Endothelial cell of umbilical vein (primary cell): ENCODE results near the gene MTG1. TPM values are rescaled to one million over a fixed set of nuclear protein-coding genes. Genes with fewer than 3 reads are reported as not detected.

Experiments used
- BruUV-seq: library from RNA; stranded (reverse); fragments of 400-500 nt; replicated peaks from 2 replicates; lab custom pipeline; 2021; lab: Mats Ljungman, UMichigan
- CTCF ChIA-PET: fragments of 300-600, 350-600 bp; sonication (Branson Sonifier 250); formaldehyde crosslinking; loops from one replicate; lab custom pipeline; 2021; ENCODE audit warnings: antibody characterized with exemption, inconsistent platforms; lab: Charles Lee
- POLR2A ChIA-PET: fragments of 300-600, 350-600 bp; sonication (Branson Sonifier 250); formaldehyde crosslinking; loops from one replicate; lab custom pipeline; 2021; ENCODE audit warnings: antibody characterized with exemption, inconsistent platforms; lab: Charles Lee
- DNase-seq: peaks from one replicate; pipeline ENCODE4 v3.0.0-alpha.2; 2011; ENCODE audit warnings: low read depth, low spot score
- FAIRE-seq: peaks from 2 replicates; lab custom pipeline; 2011; peaks lifted over from hg19 to GRCh38; lab: Jason Lieb, UNC
- H2AFZ ChIP-seq: 2 replicates; pipeline ENCODE4 v1.6.0; 2012; ENCODE audit warnings: low read depth, low read length, control low read depth, inconsistent platforms
- H3K27ac ChIP-seq: 2 replicates; pipeline ENCODE4 v1.5.1; 2011; ENCODE audit warnings: low read depth, mild to moderate bottlenecking, control low read depth, low read length, moderate library complexity; ENCODE audit not compliant: insufficient read depth
- H3K27me3 ChIP-seq, 2 experiments: 2 replicates each; pipeline versions ENCODE4 v1.6.0 to v1.6.1; 2011; ENCODE audit warnings: low read length in 2 of 2, mixed read lengths in 1 of 2; ENCODE audit not compliant: control insufficient read depth in 2 of 2, insufficient read depth in 2 of 2
- H3K36me3 ChIP-seq, 2 experiments: 2 replicates in 1 of 2; 3 replicates in 1 of 2; pipeline ENCODE4 v1.5.1; 2011; ENCODE audit warnings: low read length in 2 of 2, mild to moderate bottlenecking in 1 of 2, moderate library complexity in 1 of 2; ENCODE audit not compliant: control insufficient read depth in 2 of 2, insufficient read depth in 2 of 2; ENCODE audit errors: extremely low read depth in 1 of 2
- H3K4me1 ChIP-seq: 3 replicates; pipeline ENCODE4 v1.5.1; 2011; ENCODE audit warnings: mild to moderate bottlenecking, low read length; ENCODE audit not compliant: control insufficient read depth, insufficient read depth; ENCODE audit errors: extremely low read depth
- H3K4me2 ChIP-seq: 2 replicates; pipeline ENCODE4 v1.6.1; 2011; ENCODE audit warnings: low read length, control low read depth, mixed read lengths; ENCODE audit not compliant: insufficient read depth
- H3K4me3 ChIP-seq, 3 experiments: fragments of 200-600 bp in 1 of 3; sonication (generic), shearing (Covaris generic) in 1 of 3; replicated peaks in 1 of 3; 2 replicates each; pipeline ENCODE4 v1.5.1; 2011 to 2016; ENCODE audit warnings: control low read depth in 3 of 3, low read length in 3 of 3, mild to moderate bottlenecking in 2 of 3, inconsistent platforms in 1 of 3, low read depth in 1 of 3, moderate library complexity in 1 of 3; ENCODE audit not compliant: insufficient read depth in 1 of 3
- H3K79me2 ChIP-seq: 2 replicates; pipeline ENCODE4 v1.6.0; 2012; ENCODE audit warnings: low read length, inconsistent platforms; ENCODE audit not compliant: control insufficient read depth, insufficient read depth
- H3K9ac ChIP-seq: replicated peaks from 2 replicates; pipeline ENCODE3; 2011; ENCODE audit warnings: low read length, control low read depth; ENCODE audit not compliant: insufficient read depth; ENCODE audit errors: extremely low read depth
- H3K9me1 ChIP-seq: replicated peaks from 3 replicates; pipeline ENCODE4 v1.6.0; 2011; ENCODE audit warnings: mild to moderate bottlenecking, low read length; ENCODE audit not compliant: control insufficient read depth, insufficient read depth; ENCODE audit errors: extremely low read depth
- H3K9me3 ChIP-seq: replicated peaks from 2 replicates; pipeline ENCODE4 v1.5.1; 2012; ENCODE audit warnings: low read length, inconsistent platforms; ENCODE audit not compliant: control insufficient read depth, insufficient read depth
- H4K20me1 ChIP-seq: replicated peaks from 2 replicates; pipeline ENCODE3; 2011; ENCODE audit warnings: mild to moderate bottlenecking, low read length; ENCODE audit not compliant: control insufficient read depth, insufficient read depth; ENCODE audit errors: extremely low read depth
- CTCF ChIP-seq, 2 donors: IDR thresholded peaks; 1 replicate in 1 of 2; 2 replicates in 1 of 2; pipeline ENCODE4 v1.5.1; 2011; ENCODE audit warnings: low read length in 2 of 2, mild to moderate bottlenecking in 2 of 2, moderate library complexity in 2 of 2, control low read depth in 1 of 2, inconsistent platforms in 1 of 2, low read depth in 1 of 2; ENCODE audit not compliant: insufficient read depth in 1 of 2; ENCODE audit errors: extremely low read depth in 1 of 2
- FOS ChIP-seq: IDR thresholded peaks from 2 replicates; pipeline ENCODE4 v1.6.1; 2011; ENCODE audit warnings: mild to moderate bottlenecking, low read length, moderate library complexity, borderline replicate concordance; ENCODE audit not compliant: insufficient read depth
- GATA2 ChIP-seq: IDR thresholded peaks from 2 replicates; pipeline ENCODE4 v1.7.0; 2011; ENCODE audit warnings: low read depth, mild to moderate bottlenecking, moderate library complexity, mixed read lengths, low read length; ENCODE audit not compliant: insufficient read length, insufficient read depth
- JUN ChIP-seq: IDR thresholded peaks from 2 replicates; pipeline ENCODE4 v1.6.1; 2011; ENCODE audit warnings: borderline replicate concordance, low read depth; ENCODE audit not compliant: insufficient read length, insufficient read depth
- MAX ChIP-seq: IDR thresholded peaks from 2 replicates; pipeline ENCODE4 v1.6.1; 2011; ENCODE audit not compliant: insufficient read depth, insufficient read length
- MYC ChIP-seq: IDR thresholded peaks from one replicate; pipeline ENCODE4 v1.6.1; 2011; ENCODE audit warnings: mild to moderate bottlenecking, low read depth, low read length
- POLR2A ChIP-seq: IDR thresholded peaks from 2 replicates; pipeline ENCODE4 v1.6.1; 2012; ENCODE audit warnings: low read depth, mild to moderate bottlenecking, control low read depth, low read length
- POLR2AphosphoS5 ChIP-seq: IDR thresholded peaks from 2 replicates; pipeline ENCODE4 v1.6.1; 2012; ENCODE audit warnings: low read depth, mild to moderate bottlenecking, control low read depth, low read length, moderate library complexity; ENCODE audit not compliant: insufficient read depth
- dilution Hi-C: fragments of 300-500 bp; cut with MboI; formaldehyde crosslinking; loops from one replicate; pipeline ENCODE4 v1.15.0; 2019; ENCODE audit warnings: low sequenced_read_pairs; ENCODE audit not compliant: extremely low pct_ligation_motif_present
- intact Hi-C: fragments of 100-400 bp; cut with micrococcal nuclease; formaldehyde crosslinking; loops from one replicate; pipeline ENCODE4 v1.10.0; 2022
- polyA plus RNA-seq, 4 experiments: library from polyadenylated mRNA; depleted of rRNA in 3 of 4; stranded (reverse) in 3 of 4; unstranded in 1 of 4; fragments of >200 nt; gene quantifications; 2 replicates each; pipeline versions ENCODE4 v1.2.1 to v1.2.3, GENCODE V29; 2011 to 2012; ENCODE audit warnings: missing spikeins in 1 of 4
- total RNA-seq: library from RNA; stranded (reverse); gene quantifications from 2 replicates; pipeline ENCODE4 v1.2.3, GENCODE V29; 2021

Gene MTG1
- total and polyA plus RNA-seq, 2 donors (not counting 3 experiments of a cell fraction or from before 2014, with no cell fraction given), result 66.5 to 91.6 TPM

DNA sequence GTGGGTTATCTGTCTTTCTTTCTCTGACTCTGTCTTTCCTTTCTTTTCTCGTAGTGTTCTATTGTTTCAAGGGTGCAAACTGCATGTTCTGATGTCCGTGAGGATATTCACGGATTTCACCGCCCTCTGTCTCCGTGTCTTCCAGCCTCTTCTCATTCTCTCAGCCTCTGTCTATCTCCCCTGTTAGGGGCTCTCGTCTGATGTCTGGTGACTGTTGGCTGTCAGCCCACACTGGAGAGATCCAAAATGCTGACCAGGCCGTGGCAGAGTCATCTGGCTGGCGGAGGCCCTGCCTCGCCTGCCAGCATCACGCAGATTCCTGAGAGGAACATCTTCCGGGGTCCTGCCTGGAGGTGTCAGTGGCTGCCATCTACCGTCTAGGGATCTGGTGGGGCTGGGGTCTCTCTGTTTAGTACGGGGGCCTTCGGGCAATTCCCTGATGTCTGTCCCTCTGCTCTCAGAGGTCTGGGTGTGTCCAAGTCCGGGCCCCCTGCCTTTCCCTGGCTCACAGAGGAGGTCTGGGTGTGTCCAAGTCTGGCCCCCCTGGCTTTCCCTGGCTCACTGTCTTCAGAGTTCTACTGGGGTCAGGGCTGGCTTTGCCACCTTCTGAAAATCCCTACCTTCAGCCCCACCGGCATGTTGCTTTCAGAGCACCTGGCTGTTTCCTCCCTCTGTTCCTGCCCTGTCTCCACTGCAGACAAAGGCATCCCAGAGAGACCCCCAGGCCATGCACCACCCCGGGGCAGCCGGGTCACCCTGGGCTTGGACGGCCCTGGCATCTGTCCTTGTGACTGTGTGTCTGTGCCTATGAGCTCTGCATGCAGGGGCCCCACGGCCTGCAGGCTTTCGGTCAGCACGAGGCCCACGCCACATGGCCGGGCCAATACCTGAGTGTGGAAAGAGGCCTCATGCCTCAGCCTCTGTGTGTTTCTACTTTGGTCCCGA, 45.8 kb downstream of the MTG1 start:
- H3K79me2 ChIP-seq, result no peaks in the 10 kb centered on the region
- dilution Hi-C loops, result no loop called here
- H3K9me3 ChIP-seq, result no peaks in the 10 kb centered on the region
- no peaks in the 10 kb centered on the region for H4K20me1 ChIP-seq
- no peak overlapping the region for H3K9ac ChIP-seq
- no peak overlapping the region for H3K4me2 ChIP-seq
- no peaks in the 10 kb centered on the region for H3K4me1 ChIP-seq
- H3K36me3 ChIP-seq, result no peaks in the 10 kb centered on the region
- CTCF ChIA-PET, result interaction anchor here (0.8 to 1.1 kb wide), 5 partner anchors 15 to 110 kb away, joined by 3 to 4 read pairs (median 3); no protein-coding TSS in a partner anchor
- FAIRE-seq (no peak), DNase-seq (no peak)
- POLR2A ChIA-PET, result no interaction called here
- no TSS peak for BruUV-seq
- no peaks in the 10 kb centered on the region for H3K9me1 ChIP-seq
- no peak overlapping the region for H3K4me3 ChIP-seq
- H3K27me3 ChIP-seq, result no peaks in the 10 kb centered on the region
- no peak overlapping the region for H2AFZ ChIP-seq
- intact Hi-C loops, result loop anchor here (5.0 kb wide), 2 partner anchors 58 to 112 kb away; no protein-coding TSS in a partner anchor
- no peak overlapping the region for H3K27ac ChIP-seq
- no peak for TF ChIP-seq MYC

- dilution Hi-C loops, result no loop called here
These were observed 46.8 kb downstream of the MTG1 start for GRCh38 chr10:133440633-133441285.

More at GRCh38 chr10:133440633-133441285, 46.8 kb downstream of the MTG1 start:
- intact Hi-C loops, result no loop called here
- no peaks in the 10 kb centered on the region for H3K36me3 ChIP-seq
- no peaks in the 10 kb centered on the region for H4K20me1 ChIP-seq
- BruUV-seq, result no TSS peak
- TF ChIP-seq CTCF (IDR thresholded peaks at IDR 0.05; ENCODE audit: extremely low read depth in 1 of 2, insufficient read depth in 1 of 2, low read depth in 1 of 2, low read length in 2 of 2), result no peak
- no peak for TF ChIP-seq MYC
- TF ChIP-seq POLR2AphosphoS5, result no peak
- no peak for TF ChIP-seq JUN
- TF ChIP-seq MAX, result no peak
- no peak for TF ChIP-seq POLR2A
- TF ChIP-seq GATA2, result no peak
- no peak for TF ChIP-seq FOS
- no peak overlapping the region for H3K27ac ChIP-seq
- H2AFZ ChIP-seq, result no peak overlapping the region
- no peaks in the 10 kb centered on the region for H3K4me1 ChIP-seq
- no peak overlapping the region for H3K4me2 ChIP-seq
- POLR2A ChIA-PET, result no interaction called here
- H3K9me1 ChIP-seq, result no peaks in the 10 kb centered on the region
- no peak overlapping the region for H3K9ac ChIP-seq
- CTCF ChIA-PET, result no interaction called here
- DNase-seq, result no peak
- H3K27me3 ChIP-seq, result no peaks in the 10 kb centered on the region
- no peaks in the 10 kb centered on the region for H3K9me3 ChIP-seq
- no peaks in the 10 kb centered on the region for H3K79me2 ChIP-seq
- H3K4me3 ChIP-seq, result no peak overlapping the region
- FAIRE-seq, result no peak
